ENCODE data around the gene RDM1.
"Not testable (repeated sequence)": the region's sequence is repeated elsewhere in the genome, so short reads cannot be mapped to it uniquely, and the experiment has no call there.

RDM1 gene

GRCh38 chr17:35900280-35900679 lies 30.3 kb downstream of the RDM1 start:
- DNase-seq: no peak

- no peak for DNase-seq
These were observed 32.1 kb downstream of the RDM1 start for GRCh38 chr17:35898283-35899070.

GRCh38 chr17:35897772-35898171 lies 32.8 kb downstream of the RDM1 start:
- DNase-seq: not testable (repeated sequence)

- no peak for DNase-seq
These were observed 34.7 kb downstream of the RDM1 start for GRCh38 chr17:35895636-35896587.

GRCh38 chr17:35894206-35894605 lies 36.4 kb downstream of the RDM1 start:
- DNase-seq: no peak

- no peak for DNase-seq
These were observed 36.8 kb downstream of the RDM1 start for GRCh38 chr17:35893751-35894150.

- DNase-seq: no peak
These were observed 38.2 kb downstream of the RDM1 start for GRCh38 chr17:35892091-35893035.

- no peak for DNase-seq
These were observed 39.3 kb downstream of the RDM1 start for GRCh38 chr17:35891269-35891668.

GRCh38 chr17:35890774-35891155 lies 39.8 kb downstream of the RDM1 start:
- DNase-seq: no peak

GRCh38 chr17:35889818-35890773 lies 40.5 kb downstream of the RDM1 start:
- peak in 15 of 58 donors; percentile 0 to 32 (median 5) for DNase-seq

- DNase-seq: no peak
These were observed 41.3 kb downstream of the RDM1 start for GRCh38 chr17:35889241-35889640.

- no peak for DNase-seq
These were observed 50.6 kb downstream of the RDM1 start, which contains the start of gene CCL5 for GRCh38 chr17:35879773-35880654. Gene CCL5 (minus strand): TSS chr17:35880360.

- no peak for DNase-seq
These were observed 52.2 kb downstream of the RDM1 start for GRCh38 chr17:35878361-35878760.

GRCh38 chr17:35877345-35878029 lies 53.1 kb downstream of the RDM1 start:
- no peak for DNase-seq

- DNase-seq: no peak
These were observed 54.0 kb downstream of the RDM1 start for GRCh38 chr17:35876534-35876933.

GRCh38 chr17:35875800-35876139 lies 54.8 kb downstream of the RDM1 start:
- DNase-seq: no peak

GRCh38 chr17:35875072-35875799 lies 55.3 kb downstream of the RDM1 start:
- no peak for DNase-seq
